H1 (cell line): ENCODE measurements around the gene COL19A1. TPM values are rescaled to one million over a fixed set of nuclear protein-coding genes. Genes with fewer than 3 reads are reported as not detected.

Source experiments
- CTCF ChIA-PET: fragments of 300-600 bp; sonication (Branson Sonifier 250); formaldehyde crosslinking; loops from one replicate; lab custom pipeline; 2021; ENCODE audit not compliant: partially characterized antibody; lab: Charles Lee
- POLR2A ChIA-PET: fragments of 300-600 bp; sonication (Branson Sonifier 250); formaldehyde crosslinking; loops from one replicate; lab custom pipeline; 2021; ENCODE audit warnings: inconsistent platforms; ENCODE audit not compliant: partially characterized antibody; lab: Charles Lee
- DNase-seq, 2 experiments: peaks; one replicate each; pipeline versions ENCODE4 v3.0.0 to v3.0.0-alpha.2; 2010 to 2022; ENCODE audit warnings: low spot score in 2 of 2, low read depth in 1 of 2, mixed read lengths in 1 of 2
- FAIRE-seq: peaks from 2 replicates; lab custom pipeline; 2011; peaks lifted over from hg19 to GRCh38; lab: Jason Lieb, UNC
- H2AFZ ChIP-seq: 2 replicates; pipeline ENCODE4 v1.8.1; 2012; ENCODE audit warnings: low read length, inconsistent platforms
- H2AK5ac ChIP-seq: 2 replicates; pipeline ENCODE4 v1.6.1; 2013; ENCODE audit warnings: low read depth, low read length
- H2BK120ac ChIP-seq: replicated peaks from 2 replicates; pipeline ENCODE3; 2013; ENCODE audit warnings: low read depth, low read length, inconsistent platforms
- H2BK12ac ChIP-seq: 2 replicates; pipeline ENCODE4 v1.6.1; 2013; ENCODE audit warnings: low read depth, low read length
- H2BK15ac ChIP-seq: 2 replicates; pipeline ENCODE4 v1.6.1; 2013; ENCODE audit warnings: low read length
- H2BK20ac ChIP-seq: 2 replicates; pipeline ENCODE4 v1.6.1; 2013; ENCODE audit warnings: low read length
- H2BK5ac ChIP-seq: 2 replicates; pipeline ENCODE4 v1.6.1; 2013; ENCODE audit warnings: low read depth, low read length
- H3K14ac ChIP-seq: 2 replicates; pipeline ENCODE4 v1.6.1; 2013; ENCODE audit warnings: inconsistent platforms; ENCODE audit not compliant: insufficient read length
- H3K18ac ChIP-seq: 2 replicates; pipeline ENCODE4 v1.6.1; 2013; ENCODE audit warnings: low read length; ENCODE audit errors: extremely low read depth
- H3K23ac ChIP-seq: 2 replicates; pipeline ENCODE4 v1.6.1; 2013; ENCODE audit warnings: inconsistent platforms; ENCODE audit not compliant: insufficient read length
- H3K23me2 ChIP-seq: 2 replicates; pipeline ENCODE4 v1.6.1; 2013; ENCODE audit warnings: low read depth, low read length
- H3K27ac ChIP-seq: 2 replicates; pipeline ENCODE4 v1.6.1; 2011; ENCODE audit warnings: low read depth, low read length, inconsistent platforms
- H3K27me3 ChIP-seq, 4 experiments: replicated peaks in 1 of 4; 1 replicate in 1 of 4; 2 replicates in 3 of 4; pipeline versions ENCODE4 v1.6.1 to v1.8.1; 2011 to 2013; ENCODE audit warnings: low read length in 3 of 4, mild to moderate bottlenecking in 3 of 4, inconsistent platforms in 2 of 4, mixed read lengths in 2 of 4, moderate library complexity in 1 of 4; ENCODE audit not compliant: control insufficient read depth in 3 of 4, insufficient read depth in 3 of 4; ENCODE audit errors: extremely low read depth in 1 of 4
- H3K36me3 ChIP-seq, 4 experiments: 2 replicates each; pipeline versions ENCODE4 v1.6.1 to v1.8.1; 2011 to 2013; ENCODE audit warnings: mild to moderate bottlenecking in 4 of 4, low read length in 3 of 4, moderate library complexity in 2 of 4, control low read depth in 1 of 4, inconsistent platforms in 1 of 4; ENCODE audit not compliant: insufficient read depth in 4 of 4, control insufficient read depth in 2 of 4
- H3K4ac ChIP-seq: replicated peaks from 2 replicates; pipeline ENCODE3; 2013; ENCODE audit warnings: low read length, low read depth, mixed read lengths, inconsistent platforms; ENCODE audit not compliant: insufficient read length
- H3K4me1 ChIP-seq, 4 experiments: replicated peaks in 1 of 4; 1 replicate in 1 of 4; 2 replicates in 3 of 4; pipeline versions ENCODE4 v1.6.1 to v1.8.1; 2011 to 2013; ENCODE audit warnings: low read length in 3 of 4, inconsistent platforms in 2 of 4, mixed read lengths in 1 of 4; ENCODE audit not compliant: insufficient read depth in 4 of 4, control insufficient read depth in 3 of 4
- H3K4me2 ChIP-seq, 2 experiments: 2 replicates each; pipeline versions ENCODE4 v1.6.1 to v1.8.1; 2011 to 2013; ENCODE audit warnings: low read depth in 2 of 2, low read length in 2 of 2, control low read depth in 1 of 2, inconsistent platforms in 1 of 2, mild to moderate bottlenecking in 1 of 2; ENCODE audit not compliant: insufficient read depth in 1 of 2
- H3K4me3 ChIP-seq, 4 experiments: fragments of 200-600, 300-600 bp in 1 of 4; sonication (generic), shearing (Covaris generic), sonication (Bioruptor Twin) in 1 of 4; 2 replicates each; pipeline versions ENCODE4 v1.5.1 to v1.8.1; 2011 to 2016; ENCODE audit warnings: low read length in 4 of 4, low read depth in 3 of 4, control low read depth in 2 of 4, inconsistent platforms in 2 of 4, mild to moderate bottlenecking in 2 of 4, mixed read lengths in 1 of 4, moderate library complexity in 1 of 4; ENCODE audit not compliant: insufficient read depth in 2 of 4; ENCODE audit errors: extremely low read depth in 1 of 4
- H3K56ac ChIP-seq: replicated peaks from 2 replicates; pipeline ENCODE3; 2013; ENCODE audit warnings: low read depth, mild to moderate bottlenecking, mixed read lengths, low read length, inconsistent platforms; ENCODE audit not compliant: insufficient read length
- H3K79me1 ChIP-seq: 2 replicates; pipeline ENCODE4 v1.6.1; 2013; ENCODE audit warnings: low read depth, low read length, control low read depth
- H3K79me2 ChIP-seq, 2 experiments: 2 replicates each; pipeline versions ENCODE4 v1.6.1 to v1.8.1; 2012 to 2013; ENCODE audit warnings: low read length in 2 of 2, mild to moderate bottlenecking in 2 of 2, inconsistent platforms in 1 of 2; ENCODE audit not compliant: insufficient read depth in 2 of 2, control insufficient read depth in 1 of 2
- H3K9ac ChIP-seq, 4 experiments: replicated peaks in 1 of 4; 1 replicate in 1 of 4; 2 replicates in 3 of 4; pipeline versions ENCODE4 v1.6.1 to v1.8.1; 2011 to 2013; ENCODE audit warnings: low read depth in 3 of 4, low read length in 3 of 4, control low read depth in 2 of 4, mild to moderate bottlenecking in 2 of 4, moderate library complexity in 2 of 4, inconsistent platforms in 1 of 4; ENCODE audit errors: extremely low read depth in 1 of 4
- H3K9me3 ChIP-seq, 2 experiments: 2 replicates each; pipeline versions ENCODE4 v1.6.1 to v1.8.1; 2012 to 2013; ENCODE audit warnings: mild to moderate bottlenecking in 2 of 2, moderate library complexity in 2 of 2, control low read depth in 1 of 2, inconsistent platforms in 1 of 2, low read depth in 1 of 2, low read length in 1 of 2, mixed read lengths in 1 of 2; ENCODE audit not compliant: insufficient read depth in 2 of 2
- H4K20me1 ChIP-seq, 2 experiments: replicated peaks in 1 of 2; 2 replicates each; pipeline versions ENCODE3 to v1.8.1; 2011 to 2013; ENCODE audit warnings: inconsistent platforms in 2 of 2, low read length in 2 of 2, mild to moderate bottlenecking in 1 of 2; ENCODE audit not compliant: insufficient read depth in 2 of 2, control insufficient read depth in 1 of 2
- H4K5ac ChIP-seq: 2 replicates; pipeline ENCODE4 v1.6.1; 2013; ENCODE audit warnings: low read length, low read depth, mixed read lengths, inconsistent platforms; ENCODE audit not compliant: insufficient read length
- H4K8ac ChIP-seq: 2 replicates; pipeline ENCODE4 v1.8.0; 2013; ENCODE audit warnings: mild to moderate bottlenecking, moderate library complexity, low read length, inconsistent platforms; ENCODE audit not compliant: insufficient read depth; ENCODE audit errors: extremely low read depth
- H4K91ac ChIP-seq: replicated peaks from 2 replicates; pipeline ENCODE3; 2013; ENCODE audit warnings: low read length, mixed read lengths, inconsistent platforms; ENCODE audit not compliant: insufficient read length
- ATF2 ChIP-seq: IDR thresholded peaks from 2 replicates; pipeline ENCODE4 v1.6.1; 2012; ENCODE audit warnings: low read length, inconsistent platforms
- BRCA1 ChIP-seq: IDR thresholded peaks from 2 replicates; pipeline ENCODE4 v1.6.1; 2012; ENCODE audit warnings: low read depth, low read length, improper control_type of control experiment
- CBX5 ChIP-seq: fragments of 300-800, 300-1000 bp; sonication (generic); IDR thresholded peaks from 2 replicates; pipeline ENCODE4 v1.7.1; 2016; ENCODE audit warnings: antibody characterized with exemption, low read length, low read depth
- CEBPB ChIP-seq: IDR thresholded peaks from 2 replicates; pipeline ENCODE4 v1.6.1; 2012; ENCODE audit warnings: low read depth, low read length
- CREB1 ChIP-seq: IDR thresholded peaks from 2 replicates; pipeline ENCODE4 v1.6.1; 2012; ENCODE audit warnings: inconsistent platforms
- GABPA ChIP-seq: IDR thresholded peaks from 2 replicates; pipeline ENCODE4 v1.6.1; 2011; ENCODE audit warnings: mild to moderate bottlenecking, low read length, moderate library complexity, borderline replicate concordance; ENCODE audit not compliant: insufficient read depth
- HDAC6 ChIP-seq: IDR thresholded peaks from one replicate; pipeline ENCODE4 v1.7.1; 2012; ENCODE audit warnings: low read depth, mild to moderate bottlenecking, inconsistent platforms, low read length, moderate library complexity
- JUND ChIP-seq: IDR thresholded peaks from 2 replicates; pipeline ENCODE4 v1.6.1; 2011; ENCODE audit warnings: mild to moderate bottlenecking, improper control_type of control experiment, low read length
- KDM1A ChIP-seq: fragments of 200-600, 300-600 bp; sonication (generic); IDR thresholded peaks from 2 replicates; pipeline ENCODE4 v1.7.1; 2016; ENCODE audit warnings: mild to moderate bottlenecking, low read length, borderline replicate concordance
- KDM5A ChIP-seq: fragments of 200-600 bp; IDR thresholded peaks from 2 replicates; pipeline ENCODE4 v1.7.1; 2012; ENCODE audit warnings: mild to moderate bottlenecking, low read length, inconsistent platforms, mixed read lengths
- PHF8 ChIP-seq: fragments of 200-600 bp; sonication (generic); conservative IDR thresholded peaks from 2 replicates; pipeline ENCODE4 v1.7.1; 2012; ENCODE audit warnings: low read depth, mild to moderate bottlenecking, inconsistent platforms, low read length, moderate library complexity
- POLR2AphosphoS5 ChIP-seq: IDR thresholded peaks from 2 replicates; pipeline ENCODE4 v1.6.1; 2011; ENCODE audit warnings: low read depth, low read length
- SIRT6 ChIP-seq: IDR thresholded peaks from one replicate; pipeline ENCODE4 v1.7.1; 2012; ENCODE audit warnings: low read length, inconsistent platforms
- SIX5 ChIP-seq: IDR thresholded peaks from 2 replicates; pipeline ENCODE4 v1.6.1; 2011; ENCODE audit warnings: mild to moderate bottlenecking, low read depth, low read length
- TBP ChIP-seq: IDR thresholded peaks from 2 replicates; pipeline ENCODE4 v1.6.1; 2011; ENCODE audit warnings: low read depth, low read length, improper control_type of control experiment
- WGBS, 2 experiments: shearing (Covaris generic) in 1 of 2; methylation state at CpG; one replicate each; pipeline versions ENCODE4 v1.1.6 to v1.1.7; 2013 to 2015; ENCODE audit warnings: low lambda C conversion rate in 2 of 2, mixed read lengths in 2 of 2, inconsistent platforms in 1 of 2, low coverage in 1 of 2, missing lambda C conversion rate in 1 of 2; ENCODE audit not compliant: insufficient replicate concordance in 2 of 2, insufficient coverage in 1 of 2, insufficient read length in 1 of 2; ENCODE audit errors: extremely low coverage in 1 of 2, missing lambda C conversion rate in 1 of 2; 5-methylcytosine and 5-hydroxymethylcytosine counted together
- polyA plus RNA-seq, 7 experiments: library from polyadenylated mRNA; depleted of rRNA in 3 of 7; stranded (reverse) in 5 of 7; unstranded in 2 of 7; fragments of >200 nt in 5 of 7; fragments of 200-250 nt in 2 of 7; gene quantifications; 1 replicate in 5 of 7; 2 replicates in 1 of 7; 4 replicates in 1 of 7; pipeline versions ENCODE4 v1.2.1 to v1.2.3, GENCODE V29; 2011 to 2013; ENCODE audit warnings: missing spikeins in 2 of 7, mixed read lengths in 2 of 7
- total RNA-seq: library from RNA; stranded (reverse); fragmentation: NEBNext Ultra II Directional; extraction: Animal tissue kit (Norgen Biotek cat#: 25700); gene quantifications from 2 replicates; pipeline ENCODE4 v1.2.1, GENCODE V29; 2021

COL19A1 gene
- total and polyA plus RNA-seq, 2 of the 8 experiments (the other 6 are each of a cell fraction or from before 2014, with no cell fraction given): not detected

GRCh38 chr6:70253923-70254322 is 387.6 kb downstream of the COL19A1 start:
- Histone ChIP-seq H2AK5ac (no peak overlapping the region), H3K4ac (no peak overlapping the region), H3K9me3 (no peaks in the 10 kb centered on the region), H3K9ac (no peak overlapping the region), H2BK12ac (no peak overlapping the region), H3K36me3 (no peaks in the 10 kb centered on the region), H3K27ac (no peak overlapping the region), H3K23ac (no peak overlapping the region), H3K4me2 (no peak overlapping the region), H3K14ac (no peak overlapping the region), H2BK15ac (no peak overlapping the region), H4K20me1 (no peaks in the 10 kb centered on the region), H4K5ac (no peak overlapping the region), H3K23me2 (no peaks in the 10 kb centered on the region), H3K4me3 (no peak overlapping the region), H3K56ac (no peak overlapping the region), H3K79me1 (no peaks in the 10 kb centered on the region; the same call in 1 of the 2 replicates), H3K27me3 (no peaks in the 10 kb centered on the region), H2BK5ac (no peak overlapping the region), H4K8ac (no peak overlapping the region), H3K18ac (no peak overlapping the region), H2BK20ac (no peak overlapping the region), H4K91ac (no peak overlapping the region), H2BK120ac (no peak overlapping the region), H2AFZ (no peak overlapping the region), H3K79me2 (no peaks in the 10 kb centered on the region), H3K4me1 (no peaks in the 10 kb centered on the region)
- ChIA-PET POLR2A (no interaction called here), CTCF (interaction anchor here (1.2 to 2.4 kb wide), 5 partner anchors 14 to 115 kb away, joined by 3 to 12 read pairs (median 4); no protein-coding TSS in a partner anchor)
- FAIRE-seq (no peak), DNase-seq (no peak)
- 92% methylated on average over 3 of the region's 3 CpGs; no CpG with 5 or more reads in 1 of the 2 experiments for WGBS, 2 experiments
- TF ChIP-seq GABPA: no peak
- TF ChIP-seq ATF2: no peak
- TF ChIP-seq SIRT6: no peak
- no peak for TF ChIP-seq CEBPB
- TF ChIP-seq KDM5A: no peak
- TF ChIP-seq TBP: no peak
- no peak for TF ChIP-seq POLR2AphosphoS5
- TF ChIP-seq SIX5: no peak
- no peak for TF ChIP-seq PHF8
- no peak for TF ChIP-seq CBX5
- TF ChIP-seq BRCA1: no peak
- TF ChIP-seq KDM1A: no peak
- no peak for TF ChIP-seq JUND
- TF ChIP-seq CREB1: no peak
- TF ChIP-seq HDAC6: no peak
